OCI-LY7 (cell line): ENCODE measurements around the gene SUPT4H1.

ENCODE experiments used
- EZH2phosphoT487 ChIP-seq: fragments of 200-600 bp; sonication (generic); IDR thresholded peaks from 2 replicates; pipeline ENCODE4 v1.6.1; 2018; ENCODE audit warnings: low read depth, borderline replicate concordance, mild to moderate bottlenecking, mixed run types, antibody characterized with exemption, low read length, moderate library complexity, mixed read lengths
- TF ChIP-seq, protein P1 (sequence below): fragments of 200-600 bp; sonication (generic); conservative IDR thresholded peaks from 2 replicates; pipeline ENCODE4 v1.5.1; 2014; ENCODE audit warnings: mild to moderate bottlenecking, antibody characterized with exemption, low read length, moderate library complexity, mixed read lengths

GRCh38 chr17:58352596-58353388 lies 791 bp upstream of the SUPT4H1 start:
- TF ChIP-seq, protein P1, sequence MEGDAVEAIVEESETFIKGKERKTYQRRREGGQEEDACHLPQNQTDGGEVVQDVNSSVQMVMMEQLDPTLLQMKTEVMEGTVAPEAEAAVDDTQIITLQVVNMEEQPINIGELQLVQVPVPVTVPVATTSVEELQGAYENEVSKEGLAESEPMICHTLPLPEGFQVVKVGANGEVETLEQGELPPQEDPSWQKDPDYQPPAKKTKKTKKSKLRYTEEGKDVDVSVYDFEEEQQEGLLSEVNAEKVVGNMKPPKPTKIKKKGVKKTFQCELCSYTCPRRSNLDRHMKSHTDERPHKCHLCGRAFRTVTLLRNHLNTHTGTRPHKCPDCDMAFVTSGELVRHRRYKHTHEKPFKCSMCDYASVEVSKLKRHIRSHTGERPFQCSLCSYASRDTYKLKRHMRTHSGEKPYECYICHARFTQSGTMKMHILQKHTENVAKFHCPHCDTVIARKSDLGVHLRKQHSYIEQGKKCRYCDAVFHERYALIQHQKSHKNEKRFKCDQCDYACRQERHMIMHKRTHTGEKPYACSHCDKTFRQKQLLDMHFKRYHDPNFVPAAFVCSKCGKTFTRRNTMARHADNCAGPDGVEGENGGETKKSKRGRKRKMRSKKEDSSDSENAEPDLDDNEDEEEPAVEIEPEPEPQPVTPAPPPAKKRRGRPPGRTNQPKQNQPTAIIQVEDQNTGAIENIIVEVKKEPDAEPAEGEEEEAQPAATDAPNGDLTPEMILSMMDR, result no peak
- TF ChIP-seq EZH2phosphoT487, result no peak
